GM23338 (cell line): ENCODE measurements around the gene WWOX. TPM values are rescaled to one million over a fixed set of nuclear protein-coding genes. Genes with fewer than 3 reads are reported as not detected.

ENCODE experiments used
- ATAC-seq: fragments of 200-7000 bp; cut with Tn5 transposase; 3 replicates; pipeline ENCODE4 v1.9.1; 2020
- DNase-seq: peaks from one replicate; pipeline ENCODE4 v3.0.0-alpha.2; 2015; ENCODE audit warnings: low spot score
- H2AFZ ChIP-seq: fragments of 200-600 bp; sonication (generic); 2 replicates; pipeline ENCODE4 v1.8.0; 2016; ENCODE audit warnings: antibody characterized with exemption, mild to moderate bottlenecking, moderate library complexity
- H3F3A ChIP-seq: fragments of 200-600 bp; sonication (generic); replicated peaks from 2 replicates; pipeline ENCODE4 v1.8.0; 2017; ENCODE audit warnings: antibody characterized with exemption, mixed run types, low read depth
- H3K27ac ChIP-seq: fragments of 200-600 bp; sonication (generic); 2 replicates; pipeline ENCODE4 v1.6.1; 2016; ENCODE audit warnings: low read depth
- H3K27me3 ChIP-seq: fragments of 200-600 bp; sonication (generic); 2 replicates; pipeline ENCODE4 v1.8.0; 2016; ENCODE audit warnings: mild to moderate bottlenecking, mixed run types, moderate library complexity; ENCODE audit not compliant: insufficient read depth
- H3K36me3 ChIP-seq: fragments of 200-600 bp; sonication (generic); 2 replicates; pipeline ENCODE4 v1.8.0; 2016; ENCODE audit warnings: mild to moderate bottlenecking; ENCODE audit not compliant: insufficient read depth
- H3K4me1 ChIP-seq: fragments of 200-600 bp; sonication (generic); 2 replicates; pipeline ENCODE4 v1.8.0; 2016; ENCODE audit warnings: mild to moderate bottlenecking, moderate library complexity; ENCODE audit not compliant: insufficient read depth
- H3K4me2 ChIP-seq: fragments of 200-600 bp; sonication (generic); 2 replicates; pipeline ENCODE4 v1.7.1; 2017; ENCODE audit warnings: mixed run types
- H3K4me3 ChIP-seq: fragments of 200-600 bp; sonication (generic); 2 replicates; pipeline ENCODE4 v1.6.1; 2016; ENCODE audit warnings: mixed run types
- H3K79me2 ChIP-seq: fragments of 200-600 bp; sonication (generic); replicated peaks from 2 replicates; pipeline ENCODE4 v1.8.0; 2017; ENCODE audit warnings: mild to moderate bottlenecking; ENCODE audit not compliant: insufficient read depth
- H3K9me2 ChIP-seq: fragments of 200-600 bp; sonication (generic); 2 replicates; pipeline ENCODE4 v1.8.0; 2017; ENCODE audit not compliant: insufficient read depth
- H4K20me1 ChIP-seq: fragments of 200-600 bp; sonication (generic); replicated peaks from 2 replicates; pipeline ENCODE4 v1.8.0; 2017; ENCODE audit warnings: mild to moderate bottlenecking; ENCODE audit not compliant: insufficient read depth
- H3K27ac Mint-ChIP-seq: 2 replicates; pipeline ENCODE4 v1.8.0; 2020; ENCODE audit warnings: inconsistent platforms, mild to moderate bottlenecking, moderate library complexity, mixed read lengths
- H3K27me3 Mint-ChIP-seq: 3 replicates; pipeline ENCODE4 v1.8.0; 2022; ENCODE audit warnings: low read depth, mild to moderate bottlenecking, moderate library complexity, mixed read lengths, inconsistent platforms; ENCODE audit not compliant: insufficient read depth, poor library complexity
- H3K36me3 Mint-ChIP-seq: 3 replicates; pipeline ENCODE4 v1.8.0; 2021; ENCODE audit warnings: low read depth, mild to moderate bottlenecking, inconsistent platforms, moderate library complexity, mixed read lengths
- H3K4me1 Mint-ChIP-seq: 3 replicates; pipeline ENCODE4 v1.8.0; 2020; ENCODE audit warnings: mild to moderate bottlenecking, inconsistent platforms, mixed read lengths
- H3K4me3 Mint-ChIP-seq: 3 replicates; pipeline ENCODE4 v1.8.0; 2021; ENCODE audit warnings: moderate library complexity, mild to moderate bottlenecking, inconsistent platforms, mixed read lengths
- H3K9me3 Mint-ChIP-seq: 3 replicates; pipeline ENCODE4 v1.8.0; 2020; ENCODE audit warnings: moderate library complexity, mild to moderate bottlenecking, inconsistent platforms, mixed read lengths
- CREB1 ChIP-seq: fragments of 250-450 bp; sonication (Bioruptor Pico); IDR thresholded peaks from 2 replicates; pipeline ENCODE4 v1.5.0; 2020; ENCODE audit warnings: low read depth, mild to moderate bottlenecking, moderate library complexity
- CTCF ChIP-seq, 2 experiments: fragments of 200-600 bp in 1 of 2; sonication (generic) in 1 of 2; conservative IDR thresholded peaks; 2 replicates each; pipeline versions ENCODE4 v1.5.1 to v1.6.1; 2016 to 2017; ENCODE audit warnings: antibody characterized with exemption in 2 of 2, low read depth in 2 of 2, mild to moderate bottlenecking in 2 of 2, moderate library complexity in 1 of 2
- ETS1 ChIP-seq: IDR thresholded peaks from 2 replicates; pipeline ENCODE4 v1.6.1; 2016; ENCODE audit warnings: antibody characterized with exemption
- EZH2 ChIP-seq: fragments of 200-600 bp; sonication (generic); IDR thresholded peaks from one replicate; pipeline ENCODE4 v1.8.0; 2017; ENCODE audit warnings: antibody characterized with exemption, mild to moderate bottlenecking, low read depth; ENCODE audit not compliant: unreplicated experiment
- EZH2phosphoT487 ChIP-seq: fragments of 200-600 bp; sonication (generic); IDR thresholded peaks from one replicate; pipeline ENCODE4 v1.8.1; 2018; ENCODE audit warnings: antibody characterized with exemption; ENCODE audit not compliant: unreplicated experiment
- JUNB ChIP-seq: IDR thresholded peaks from one replicate; pipeline ENCODE4 v1.6.1; 2016; ENCODE audit warnings: antibody characterized with exemption; ENCODE audit not compliant: unreplicated experiment
- NANOG ChIP-seq: IDR thresholded peaks from 2 replicates; pipeline ENCODE4 v1.6.1; 2016; ENCODE audit warnings: antibody characterized with exemption, borderline replicate concordance
- POLR2AphosphoS5 ChIP-seq: IDR thresholded peaks from 2 replicates; pipeline ENCODE4 v1.6.1; 2016; ENCODE audit warnings: antibody characterized with exemption, low read depth
- REST ChIP-seq: IDR thresholded peaks from one replicate; pipeline ENCODE4 v1.6.1; 2018; ENCODE audit warnings: antibody characterized with exemption; ENCODE audit not compliant: unreplicated experiment
- STAT1 ChIP-seq: IDR thresholded peaks from one replicate; pipeline ENCODE4 v1.6.1; 2016; ENCODE audit warnings: antibody characterized with exemption; ENCODE audit not compliant: unreplicated experiment
- ZNF114 ChIP-seq: fragments of 250-450 bp; sonication (Bioruptor Pico); IDR thresholded peaks from 2 replicates; pipeline ENCODE4 v1.5.0; 2020; ENCODE audit warnings: mild to moderate bottlenecking, moderate library complexity
- ZNF331 ChIP-seq: fragments of 250-450 bp; sonication (Bioruptor Pico); IDR thresholded peaks from 2 replicates; pipeline ENCODE4 v1.5.0; 2020; ENCODE audit warnings: low read depth, mild to moderate bottlenecking, moderate library complexity
- ZNF462 ChIP-seq: fragments of 250-450 bp; sonication (Bioruptor Pico); IDR thresholded peaks from 2 replicates; pipeline ENCODE4 v1.5.0; 2020; ENCODE audit warnings: mild to moderate bottlenecking, moderate library complexity
- polyA plus RNA-seq: library from polyadenylated mRNA; unstranded; fragments of >200 nt; fragmentation: Nextera tagmentation; extraction: Ambion mirVana; gene quantifications from 2 replicates; pipeline ENCODE4 v1.2.1, GENCODE V29; 2016
- total RNA-seq: library from RNA; depleted of rRNA; stranded (reverse); fragments of >200 nt; shearing (Covaris generic); gene quantifications from 2 replicates; pipeline ENCODE4 v1.2.3, GENCODE V29; 2014

The WWOX gene
- total and polyA plus RNA-seq, 2 experiments from 2014 or later = 10.0 to 19.3 TPM

GRCh38 chr16:78098087-78098486 is 1.4 kb upstream of the WWOX start:
- no peak for ATAC-seq
- peaks cover 9% of the 10 kb centered on the region for H3K4me1 Mint-ChIP-seq
- H3K79me2 ChIP-seq = 0 out of 2 replicates have a peak, but pooled peaks cover 5% of the 10 kb centered on the region
- H3K36me3 ChIP-seq = no peaks in the 10 kb centered on the region
- H3K9me3 Mint-ChIP-seq = peaks cover 10% of the 10 kb centered on the region; the same call in 2 of the 3 replicates
- H3K4me2 ChIP-seq = no peak overlapping the region
- H3K27me3 ChIP-seq = peaks cover 29% of the 10 kb centered on the region
- H3K27ac Mint-ChIP-seq = no peak overlapping the region
- DNase-seq = no peak
- TF ChIP-seq ETS1 (no peak), ZNF331 (no peak), STAT1 (no peak), ZNF114 (CRISPR knock-in tag) (no peak), REST (no peak), ZNF462 (CRISPR knock-in tag) (no peak), EZH2 (no peak), NANOG (no peak), JUNB (no peak), EZH2phosphoT487 (no peak), CREB1 (CRISPR knock-in tag) (no peak), CTCF (conservative IDR thresholded peaks at IDR 0.05; ENCODE audit: low read depth in 2 of 2) (no peak), POLR2AphosphoS5 (no peak)
- H4K20me1 ChIP-seq = peaks cover 3% of the 10 kb centered on the region; the same call in 1 of the 2 replicates
- H3K4me3 ChIP-seq = no peak overlapping the region
- peaks cover 7% of the 10 kb centered on the region for H3K4me1 ChIP-seq
- no peak overlapping the region for H3K27ac ChIP-seq
- no peak overlapping the region for H3K4me3 Mint-ChIP-seq
- 0 out of 3 replicates have a peak, but pooled peaks cover 3% of the 10 kb centered on the region for H3K36me3 Mint-ChIP-seq
- peaks cover 7% of the 10 kb centered on the region for H3K27me3 Mint-ChIP-seq
- no peaks in the 10 kb centered on the region for H3K9me2 ChIP-seq
- H2AFZ ChIP-seq = no peak overlapping the region; the same call in 1 of the 2 replicates
- no peaks in the 10 kb centered on the region for H3F3A ChIP-seq
